Colon (tissue), 2 donors: ENCODE data around the gene RILP.
"Not testable (repeated sequence)": the region's sequence is repeated elsewhere in the genome, so short reads cannot be mapped to it uniquely, and the experiment has no call there.

Experiments
- FAIRE-seq: peaks from 2 replicates; lab custom pipeline; 2012; peaks lifted over from hg19 to GRCh38; lab: Jason Lieb, UNC
- donor health status: control.
- donor health status: control.

The RILP gene

DNA sequence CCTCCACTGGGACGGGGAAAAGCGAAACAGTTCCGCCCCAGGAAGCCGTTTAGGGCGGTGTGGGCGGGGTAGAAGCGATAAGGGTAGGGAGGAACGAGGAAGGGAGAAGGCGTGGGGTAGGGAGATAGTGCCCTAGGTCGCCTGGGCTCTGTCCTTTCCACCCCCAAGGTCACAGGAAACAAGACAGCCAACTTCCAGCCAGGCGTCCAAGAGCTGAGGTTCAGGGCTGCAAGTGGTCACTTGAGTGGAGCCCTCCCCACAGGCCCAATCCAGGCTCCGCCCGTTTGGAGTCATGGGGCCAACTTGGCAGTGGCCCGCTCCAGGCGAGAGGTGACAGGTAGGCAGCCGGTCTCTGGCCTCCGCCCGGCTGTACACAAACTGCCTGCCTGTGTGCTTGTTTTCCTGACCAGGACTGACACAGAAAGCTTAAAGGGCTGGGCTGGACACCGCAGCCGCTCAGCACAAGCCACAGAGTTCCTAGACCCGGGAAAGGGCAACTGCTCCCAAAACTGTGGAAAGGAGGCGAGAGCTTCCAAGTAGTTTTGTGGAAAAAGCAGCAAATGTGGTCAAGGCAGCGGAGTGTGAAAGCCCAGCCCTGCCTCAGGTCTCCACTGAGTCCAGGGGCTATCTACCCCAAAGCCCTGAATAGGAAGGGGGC is at the start of gene RILP:
Gene RILP (minus strand): TSS at position 23 of the 658 bp plus-strand sequence. CDS start 62 bp downstream, outside the sequence.
- FAIRE-seq = no peak

GRCh38 chr17:1697681-1698080 is 48.0 kb upstream of the RILP start:
- no peak for FAIRE-seq

DNA sequence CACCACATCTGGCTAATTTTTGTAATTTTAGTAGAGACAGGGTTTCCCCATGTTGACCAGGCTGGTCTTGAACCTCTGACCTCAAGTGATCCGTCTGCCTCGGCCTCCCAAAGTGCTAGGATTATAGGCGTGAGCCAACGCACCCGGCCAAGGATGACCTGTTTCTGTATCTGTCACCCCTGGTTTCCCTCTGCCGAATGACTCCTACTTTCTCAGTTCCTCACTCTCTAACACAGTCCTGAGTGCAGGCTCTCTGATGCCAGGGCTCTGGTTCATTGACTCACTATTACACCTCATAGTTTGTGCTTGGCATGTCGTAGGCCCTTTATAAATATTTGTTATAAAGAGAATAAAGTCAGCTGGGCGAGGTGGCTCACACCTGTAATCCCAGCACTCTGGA is 45.7 kb upstream of the RILP start:
- FAIRE-seq = no peak

DNA sequence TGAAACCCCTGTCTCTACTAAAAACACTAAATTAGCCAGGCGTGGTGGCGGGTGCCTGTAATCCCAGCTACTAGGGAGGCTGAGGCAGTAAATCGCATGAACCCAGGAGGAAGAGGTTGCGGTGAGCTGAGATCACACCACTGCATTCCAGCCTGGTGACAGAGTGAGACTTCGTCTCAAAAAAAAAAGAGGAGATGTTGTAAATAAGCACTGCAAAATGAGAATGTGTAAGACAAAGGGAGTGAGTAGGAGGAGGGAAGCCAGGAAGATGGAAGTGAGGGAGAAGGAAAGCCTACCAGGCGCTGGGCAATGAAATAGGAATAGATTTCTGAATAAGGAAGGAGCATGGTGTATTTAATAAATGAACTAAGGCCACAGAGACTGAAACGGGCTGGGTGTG is 43.7 kb upstream of the RILP start:
- FAIRE-seq = no peak

- FAIRE-seq = no peak
These were observed 41.0 kb upstream of the RILP start for GRCh38 chr17:1690544-1691221.

DNA sequence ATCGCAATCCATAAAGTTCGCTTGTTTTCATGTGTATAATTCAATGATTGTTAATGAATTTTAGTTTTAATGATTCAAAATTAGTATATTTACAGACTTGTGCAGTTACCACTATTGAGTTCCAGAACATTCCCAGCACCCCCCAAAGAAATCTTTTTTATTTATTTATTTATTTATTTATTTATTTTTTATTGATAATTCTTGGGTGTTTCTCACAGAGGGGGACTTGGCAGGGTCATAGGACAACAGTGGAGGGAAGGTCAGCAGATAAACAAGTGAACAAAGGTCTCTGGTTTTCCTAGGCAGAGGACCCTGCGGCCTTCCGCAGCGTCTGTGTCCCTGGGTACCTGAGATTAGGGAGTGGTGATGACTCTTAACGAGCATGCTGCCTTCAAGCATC is 38.7 kb upstream of the RILP start:
- not testable (repeated sequence) for FAIRE-seq

- FAIRE-seq = no peak
These were observed 36.4 kb upstream of the RILP start for GRCh38 chr17:1686086-1686485.

GRCh38 chr17:1684378-1685189 is 34.9 kb upstream of the RILP start, which contains the start of gene PRPF8:
TSS of gene PRPF8 (minus strand) at chr17:1684867. CDS start at chr17:1684571, 296 bp downstream.
- no peak for FAIRE-seq

GRCh38 chr17:1683459-1683858 is 33.8 kb upstream of the RILP start:
- FAIRE-seq = no peak

GRCh38 chr17:1676401-1676800 is 26.7 kb upstream of the RILP start:
- no peak for FAIRE-seq

DNA sequence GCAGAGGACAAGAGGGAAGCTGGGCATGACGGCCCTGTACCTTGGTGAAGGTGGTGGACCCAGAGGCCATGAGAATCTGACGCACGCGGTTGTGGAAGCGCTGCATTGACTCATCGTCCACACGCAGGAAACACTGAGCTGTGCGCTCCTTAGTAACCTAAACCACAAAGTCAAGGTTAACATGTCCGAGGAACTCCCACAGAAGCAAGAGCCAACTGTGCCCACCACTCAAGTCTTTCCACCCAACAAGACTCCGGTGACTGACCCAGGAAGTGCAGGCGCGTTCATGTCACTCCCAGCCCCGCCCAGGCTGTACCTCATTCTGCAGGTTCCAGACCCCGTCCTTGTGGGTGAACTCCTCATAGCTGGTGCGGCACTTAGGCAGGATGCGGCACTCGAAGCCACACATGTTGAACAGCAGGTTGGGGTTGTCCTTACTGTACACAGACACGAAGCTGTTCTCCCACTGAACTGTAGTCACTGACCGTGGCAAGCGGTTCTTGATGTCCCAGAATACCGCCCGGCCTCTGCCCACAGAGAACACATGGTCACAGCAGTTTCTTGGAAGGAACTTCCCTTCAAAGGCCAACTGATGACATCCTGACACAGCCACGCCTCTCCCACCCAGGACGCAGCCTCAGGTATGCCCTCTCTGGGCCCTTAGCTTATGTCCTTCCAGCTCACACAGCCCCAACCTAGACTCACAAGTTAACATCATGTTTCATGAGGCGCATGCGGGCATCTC is 23.5 kb upstream of the RILP start:
- FAIRE-seq = no peak

- FAIRE-seq = not testable (repeated sequence)
These were observed 14.3 kb upstream of the RILP start for GRCh38 chr17:1663934-1664333.

GRCh38 chr17:1661045-1661444 is 11.4 kb upstream of the RILP start:
- no peak for FAIRE-seq

DNA sequence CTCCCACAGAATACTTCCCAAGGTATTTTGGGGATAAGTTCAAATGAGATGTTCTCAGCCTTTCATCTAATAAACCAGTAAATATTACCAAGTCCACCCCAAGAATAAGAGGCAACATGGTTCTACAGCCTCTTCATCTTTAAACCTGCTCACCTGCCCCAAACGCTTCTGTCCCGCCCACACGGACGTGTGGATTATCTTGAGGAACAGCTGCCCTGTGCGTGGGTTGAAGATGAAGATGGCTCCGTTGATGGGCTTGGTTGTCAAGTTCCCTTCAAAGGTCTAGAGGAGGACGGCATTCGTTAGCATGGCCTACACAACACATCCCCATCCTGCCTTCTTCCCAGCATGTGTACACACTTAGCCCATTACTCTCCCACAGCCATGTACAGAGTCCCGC is 8.4 kb upstream of the RILP start:
- no peak for FAIRE-seq

- FAIRE-seq = no peak
These were observed 4.1 kb upstream of the RILP start for GRCh38 chr17:1653735-1654134.

- FAIRE-seq = not testable (repeated sequence)
These were observed 3.1 kb upstream of the RILP start for GRCh38 chr17:1652794-1653193.

DNA sequence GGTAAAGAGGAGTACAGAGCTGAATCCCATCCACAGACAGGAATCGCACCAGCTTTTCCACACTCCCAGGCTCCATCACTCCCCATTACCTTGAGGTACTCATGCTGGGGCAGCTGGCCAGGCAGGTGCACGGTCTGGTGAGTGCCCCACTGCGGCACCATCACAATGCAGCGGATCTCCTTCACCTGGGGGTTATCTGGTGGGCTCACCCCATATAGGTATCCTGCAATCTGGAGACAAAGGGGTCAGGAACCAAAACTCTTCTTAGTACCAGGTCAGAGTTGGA is 1.8 kb upstream of the RILP start:
- no peak for FAIRE-seq

- no peak for FAIRE-seq
These were observed 1.3 kb upstream of the RILP start for GRCh38 chr17:1650731-1651558.

- FAIRE-seq = no peak
These were observed 463 bp downstream of the RILP start for GRCh38 chr17:1648963-1649843.

GRCh38 chr17:1648173-1648962 is 1.3 kb downstream of the RILP start:
- no peak for FAIRE-seq
